ENCODE data around the gene PPP1R27.

The PPP1R27 gene

DNA sequence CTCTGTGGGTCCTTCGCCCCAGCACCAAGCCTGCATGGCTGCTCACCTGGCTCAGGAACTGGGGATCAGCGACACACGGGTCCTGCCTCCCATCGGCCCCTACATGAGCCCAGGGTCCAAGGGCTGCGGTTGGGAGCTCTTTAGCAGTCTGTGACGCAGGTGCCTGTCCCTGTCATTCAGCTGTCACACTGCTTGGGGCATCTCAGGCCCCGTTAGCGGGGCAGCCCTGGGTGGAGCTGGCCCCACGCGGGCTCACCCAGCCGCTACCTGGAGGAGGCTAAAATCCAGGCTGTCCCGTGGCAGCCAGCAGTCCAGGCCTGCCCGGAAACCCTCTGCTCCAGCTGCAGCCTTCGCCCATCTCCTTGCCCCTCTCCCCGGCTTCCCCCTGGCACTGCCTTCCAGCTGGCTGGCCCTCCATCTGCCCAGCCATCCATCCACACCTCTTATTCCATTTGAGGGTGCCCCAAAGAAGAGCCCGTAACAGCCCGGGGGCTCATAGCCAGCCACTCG lies 27.6 kb downstream of the PPP1R27 start:
- no peak for TF ChIP-seq SIN3A (IDR thresholded peaks at IDR 0.05; ENCODE audit: borderline replicate concordance, insufficient read depth, low read length)
- TF ChIP-seq POLR2AphosphoS5 (IDR thresholded peaks at IDR 0.05; ENCODE audit: low read depth, low read length) = no peak
- TF ChIP-seq, protein P1, sequence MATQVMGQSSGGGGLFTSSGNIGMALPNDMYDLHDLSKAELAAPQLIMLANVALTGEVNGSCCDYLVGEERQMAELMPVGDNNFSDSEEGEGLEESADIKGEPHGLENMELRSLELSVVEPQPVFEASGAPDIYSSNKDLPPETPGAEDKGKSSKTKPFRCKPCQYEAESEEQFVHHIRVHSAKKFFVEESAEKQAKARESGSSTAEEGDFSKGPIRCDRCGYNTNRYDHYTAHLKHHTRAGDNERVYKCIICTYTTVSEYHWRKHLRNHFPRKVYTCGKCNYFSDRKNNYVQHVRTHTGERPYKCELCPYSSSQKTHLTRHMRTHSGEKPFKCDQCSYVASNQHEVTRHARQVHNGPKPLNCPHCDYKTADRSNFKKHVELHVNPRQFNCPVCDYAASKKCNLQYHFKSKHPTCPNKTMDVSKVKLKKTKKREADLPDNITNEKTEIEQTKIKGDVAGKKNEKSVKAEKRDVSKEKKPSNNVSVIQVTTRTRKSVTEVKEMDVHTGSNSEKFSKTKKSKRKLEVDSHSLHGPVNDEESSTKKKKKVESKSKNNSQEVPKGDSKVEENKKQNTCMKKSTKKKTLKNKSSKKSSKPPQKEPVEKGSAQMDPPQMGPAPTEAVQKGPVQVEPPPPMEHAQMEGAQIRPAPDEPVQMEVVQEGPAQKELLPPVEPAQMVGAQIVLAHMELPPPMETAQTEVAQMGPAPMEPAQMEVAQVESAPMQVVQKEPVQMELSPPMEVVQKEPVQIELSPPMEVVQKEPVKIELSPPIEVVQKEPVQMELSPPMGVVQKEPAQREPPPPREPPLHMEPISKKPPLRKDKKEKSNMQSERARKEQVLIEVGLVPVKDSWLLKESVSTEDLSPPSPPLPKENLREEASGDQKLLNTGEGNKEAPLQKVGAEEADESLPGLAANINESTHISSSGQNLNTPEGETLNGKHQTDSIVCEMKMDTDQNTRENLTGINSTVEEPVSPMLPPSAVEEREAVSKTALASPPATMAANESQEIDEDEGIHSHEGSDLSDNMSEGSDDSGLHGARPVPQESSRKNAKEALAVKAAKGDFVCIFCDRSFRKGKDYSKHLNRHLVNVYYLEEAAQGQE (IDR thresholded peaks at IDR 0.05; ENCODE audit: insufficient read depth in 1 of 2, low read depth in 2 of 2, low read length in 2 of 2) = no peak
- TF ChIP-seq TAF1 (IDR thresholded peaks at IDR 0.05; ENCODE audit: borderline replicate concordance, insufficient read depth, low read length) = no peak
- TF ChIP-seq FOXP2 (optimal IDR thresholded peaks at IDR 0.05; ENCODE audit: borderline replicate concordance, extremely low read depth, extremely low read length, insufficient read depth) = no peak

GRCh38 chr17:81806461-81807209 lies 28.2 kb downstream of the PPP1R27 start:
- TF ChIP-seq POLR2AphosphoS5 (IDR thresholded peaks at IDR 0.05; ENCODE audit: low read depth, low read length) (no peak), FOXP2 (optimal IDR thresholded peaks at IDR 0.05; ENCODE audit: borderline replicate concordance, extremely low read depth, extremely low read length, insufficient read depth) (no peak), SIN3A (IDR thresholded peaks at IDR 0.05; ENCODE audit: borderline replicate concordance, insufficient read depth, low read length) (no peak), TAF1 (IDR thresholded peaks at IDR 0.05; ENCODE audit: borderline replicate concordance, insufficient read depth, low read length) (no peak)
- TF ChIP-seq, protein P1 (IDR thresholded peaks at IDR 0.05; ENCODE audit: insufficient read depth in 1 of 2, low read depth in 2 of 2, low read length in 2 of 2) = no peak

DNA sequence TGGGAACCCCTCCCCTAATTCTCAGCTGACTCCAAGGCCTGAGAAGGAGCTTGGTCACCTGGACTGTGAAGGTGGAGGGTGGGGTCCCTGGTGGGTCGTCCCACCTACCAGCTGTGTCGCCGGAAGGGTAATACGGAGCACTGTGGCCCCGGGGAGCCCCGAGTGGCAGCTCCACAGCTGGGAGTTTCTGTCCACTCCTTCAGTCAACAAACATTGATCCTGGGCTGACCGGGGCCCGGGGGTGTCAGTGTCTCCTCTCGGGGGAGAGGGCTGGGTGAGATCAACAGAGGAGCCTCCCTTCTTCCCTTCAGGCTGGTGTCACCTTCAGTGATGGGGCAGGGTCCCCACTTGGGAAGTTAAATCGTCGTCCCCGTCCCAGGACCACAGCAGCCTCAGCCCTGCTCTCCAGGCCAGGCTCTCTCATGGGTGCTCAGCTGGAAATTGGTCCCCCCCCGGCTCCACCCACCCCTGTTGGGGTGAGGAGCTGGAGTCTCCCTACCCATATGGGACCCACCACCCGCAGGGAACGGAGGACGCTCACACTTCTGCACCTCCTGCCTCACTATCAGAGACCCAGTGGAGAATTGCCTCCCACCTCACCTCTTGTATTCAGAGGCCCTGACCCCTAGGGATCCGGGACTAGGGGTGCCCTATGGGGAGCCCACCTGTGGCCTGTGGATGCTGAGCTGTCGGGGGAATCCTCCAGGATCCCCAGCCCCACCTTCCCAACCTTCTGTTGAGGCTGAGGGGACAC lies 29.0 kb downstream of the PPP1R27 start:
- TF ChIP-seq, protein P1 (IDR thresholded peaks at IDR 0.05; ENCODE audit: insufficient read depth in 1 of 2, low read depth in 2 of 2, low read length in 2 of 2) = no peak
- TF ChIP-seq FOXP2 (optimal IDR thresholded peaks at IDR 0.05; ENCODE audit: borderline replicate concordance, extremely low read depth, extremely low read length, insufficient read depth) (no peak), POLR2AphosphoS5 (IDR thresholded peaks at IDR 0.05; ENCODE audit: low read depth, low read length) (no peak), TAF1 (IDR thresholded peaks at IDR 0.05; ENCODE audit: borderline replicate concordance, insufficient read depth, low read length) (no peak)

- TF ChIP-seq SIN3A (IDR thresholded peaks at IDR 0.05; ENCODE audit: borderline replicate concordance, insufficient read depth, low read length) = no peak
- no peak for TF ChIP-seq POLR2AphosphoS5 (IDR thresholded peaks at IDR 0.05; ENCODE audit: low read depth, low read length)
- TF ChIP-seq TAF1 (IDR thresholded peaks at IDR 0.05; ENCODE audit: borderline replicate concordance, insufficient read depth, low read length) = no peak
- no peak for TF ChIP-seq FOXP2 (optimal IDR thresholded peaks at IDR 0.05; ENCODE audit: borderline replicate concordance, extremely low read depth, extremely low read length, insufficient read depth)
- TF ChIP-seq, protein P1 (IDR thresholded peaks at IDR 0.05; ENCODE audit: insufficient read depth in 1 of 2, low read depth in 2 of 2, low read length in 2 of 2) = no peak
Observed at GRCh38 chr17:81804559-81805399, 30.1 kb downstream of the PPP1R27 start.

Measured in PFSK-1 (cell line).